ENCODE measurements around the gene GDPD5. TPM values are rescaled to one million over a fixed set of nuclear protein-coding genes. Genes with fewer than 3 reads are reported as not detected.
A peak's percentile ranks its signal among the peaks of the same experiment; 100 is the strongest.
"Not testable (repeated sequence)": the region's sequence is repeated elsewhere in the genome, so short reads cannot be mapped to it uniquely, and the experiment has no call there.

GDPD5 gene
- total and polyA plus RNA-seq, 4 donors, result 6.2 to 24.7 (median 12.0) TPM

- no peak for DNase-seq
- Histone ChIP-seq H3K36me3 (ENCODE audit: control insufficient read depth in 4 of 4, insufficient read depth in 4 of 4, low read length in 4 of 4) (peaks cover 0 to 10% (median 3%) of the 10 kb centered on the region in 4 donors), H3K4me1 (ENCODE audit: control insufficient read depth in 5 of 5, insufficient read depth in 5 of 5, low read length in 5 of 5) (peaks cover 0 to 17% (median 11%) of the 10 kb centered on the region in 5 donors), H3K9ac (ENCODE audit: insufficient read depth in 1 of 2, low read length in 2 of 2) (no peak overlapping the region), H3K4me3 (no peak overlapping the region), H3K27me3 (ENCODE audit: control insufficient read depth in 3 of 3, insufficient read depth in 3 of 3, low read length in 2 of 3) (no peaks in the 10 kb centered on the region), H3K27ac (ENCODE audit: low read depth in 1 of 2, low read length in 1 of 2) (peak overlapping the region in 1 of 2 donors; percentile 34), H3K9me3 (ENCODE audit: control insufficient read depth in 4 of 4, insufficient read depth in 3 of 4, low read length in 3 of 4) (no peaks in the 10 kb centered on the region)
- no peak for ATAC-seq (ENCODE audit: insufficient read depth, low FRiP score)
- WGBS, 2 donors, result 85 to 87% methylated on average over 14 of the region's 14 CpGs
- no peak for TF ChIP-seq CTCF (IDR thresholded peaks at IDR 0.05; ENCODE audit: control extremely low read depth, extremely low read depth)
Observed at GRCh38 chr11:75420224-75421034, 105.3 kb downstream of the GDPD5 start.

- Histone ChIP-seq H3K4me3 (no peak overlapping the region), H3K9me3 (ENCODE audit: control insufficient read depth in 4 of 4, insufficient read depth in 3 of 4, low read length in 3 of 4) (no peaks in the 10 kb centered on the region), H3K36me3 (ENCODE audit: control insufficient read depth in 4 of 4, insufficient read depth in 4 of 4, low read length in 4 of 4) (peaks cover 0 to 18% (median 9%) of the 10 kb centered on the region in 4 donors), H3K27me3 (ENCODE audit: control insufficient read depth in 3 of 3, insufficient read depth in 3 of 3, low read length in 2 of 3) (no peaks in the 10 kb centered on the region), H3K9ac (ENCODE audit: insufficient read depth in 1 of 2, low read length in 2 of 2) (no peak overlapping the region), H3K27ac (ENCODE audit: low read depth in 1 of 2, low read length in 1 of 2) (no peak overlapping the region), H3K4me1 (ENCODE audit: control insufficient read depth in 5 of 5, insufficient read depth in 5 of 5, low read length in 5 of 5) (peaks cover 0 to 5% (median 0%) of the 10 kb centered on the region in 5 donors)
- no peak for DNase-seq
- TF ChIP-seq CTCF (IDR thresholded peaks at IDR 0.05; ENCODE audit: control extremely low read depth, extremely low read depth), result no peak
- ATAC-seq (ENCODE audit: insufficient read depth, low FRiP score), result no peak
- WGBS, 2 donors, result 75 to 82% methylated on average over 2 of the region's 2 CpGs
Observed at GRCh38 chr11:75413864-75414263, 111.9 kb downstream of the GDPD5 start.

GRCh38 chr11:75413146-75413545 lies 112.6 kb downstream of the GDPD5 start:
- not testable (repeated sequence) for H3K27ac ChIP-seq (ENCODE audit: low read depth in 1 of 2, low read length in 1 of 2); DNase-seq; H3K4me3 ChIP-seq; H3K9me3 ChIP-seq (ENCODE audit: control insufficient read depth in 4 of 4, insufficient read depth in 3 of 4, low read length in 3 of 4); ATAC-seq (ENCODE audit: insufficient read depth, low FRiP score); H3K4me1 ChIP-seq (ENCODE audit: control insufficient read depth in 5 of 5, insufficient read depth in 5 of 5, low read length in 5 of 5); H3K27me3 ChIP-seq (ENCODE audit: control insufficient read depth in 3 of 3, insufficient read depth in 3 of 3, low read length in 2 of 3); H3K9ac ChIP-seq (ENCODE audit: insufficient read depth in 1 of 2, low read length in 2 of 2)
- WGBS, 2 donors, result 88 to 95% methylated on average over 10 of the region's 10 CpGs
- H3K36me3 ChIP-seq (ENCODE audit: control insufficient read depth in 4 of 4, insufficient read depth in 4 of 4, low read length in 4 of 4), result peaks cover 1 to 18% (median 11%) of the 10 kb centered on the region in 4 donors

GRCh38 chr11:75409971-75410370 lies 115.8 kb downstream of the GDPD5 start:
- ATAC-seq (ENCODE audit: insufficient read depth, low FRiP score); H3K4me1 ChIP-seq (ENCODE audit: control insufficient read depth in 5 of 5, insufficient read depth in 5 of 5, low read length in 5 of 5); H3K27me3 ChIP-seq (ENCODE audit: control insufficient read depth in 3 of 3, insufficient read depth in 3 of 3, low read length in 2 of 3); H3K4me3 ChIP-seq; H3K9ac ChIP-seq (ENCODE audit: insufficient read depth in 1 of 2, low read length in 2 of 2); DNase-seq; H3K27ac ChIP-seq (ENCODE audit: low read depth in 1 of 2, low read length in 1 of 2); H3K9me3 ChIP-seq (ENCODE audit: control insufficient read depth in 4 of 4, insufficient read depth in 3 of 4, low read length in 3 of 4): not testable (repeated sequence)
- 93 to 94% methylated on average over 7 to 28 of the region's 33 CpGs for WGBS, 2 donors
- H3K36me3 ChIP-seq (ENCODE audit: control insufficient read depth in 4 of 4, insufficient read depth in 4 of 4, low read length in 4 of 4), result peaks cover 18 to 29% (median 26%) of the 10 kb centered on the region in 4 donors
